Panc1 (cell line): ENCODE measurements around the gene DDX55.

ENCODE experiments used
- CTCF ChIP-seq: fragments of 450-650 bp; IDR thresholded peaks from 2 replicates; pipeline ENCODE4 v1.5.1; 2017; ENCODE audit warnings: mild to moderate bottlenecking
- POLR2AphosphoS5 ChIP-seq: IDR thresholded peaks from 2 replicates; pipeline ENCODE4 v1.6.1; 2012; ENCODE audit warnings: mild to moderate bottlenecking, low read depth, low read length, moderate library complexity
- REST ChIP-seq, 2 experiments: IDR thresholded peaks; 2 replicates each; pipeline ENCODE4 v1.6.1; 2011 to 2012; ENCODE audit warnings: low read depth in 2 of 2, control low read depth in 1 of 2, low read length in 1 of 2, mild to moderate bottlenecking in 1 of 2, moderate library complexity in 1 of 2; ENCODE audit not compliant: insufficient read depth in 1 of 2
- SIN3A ChIP-seq: IDR thresholded peaks from 2 replicates; pipeline ENCODE4 v1.6.1; 2012; ENCODE audit warnings: low read depth, mild to moderate bottlenecking, low read length, moderate library complexity, borderline replicate concordance; ENCODE audit not compliant: insufficient read depth
- TCF7L2 ChIP-seq: IDR thresholded peaks from 2 replicates; pipeline ENCODE4 v1.6.1; 2011; ENCODE audit warnings: mild to moderate bottlenecking, low read depth, low read length, inconsistent platforms

GRCh38 chr12:123599721-123600120, 2.2 kb upstream of the DDX55 start:
- no peak for TF ChIP-seq CTCF
- TF ChIP-seq POLR2AphosphoS5: 0 out of 2 replicates have a peak, but pooled peaks have one; percentile 27
- TF ChIP-seq REST (IDR thresholded peaks at IDR 0.05; ENCODE audit: insufficient read depth in 1 of 2, low read depth in 2 of 2, low read length in 1 of 2): no peak
- no peak for TF ChIP-seq TCF7L2
- TF ChIP-seq SIN3A: no peak
